GM12878 (cell line): Measurements from ENCODE around the gene GP5. TPM values are rescaled to one million over a fixed set of nuclear protein-coding genes. Genes with fewer than 3 reads are reported as not detected.

ENCODE experiments used
- ATAC-seq: fragments of 200-7000 bp; cut with Tn5 transposase; 3 replicates; pipeline ENCODE4 v1.9.1; 2020; ENCODE audit warnings: mild to moderate bottlenecking, moderate library complexity
- BruUV-seq: library from RNA; stranded (reverse); fragments of 400-500 nt; replicated peaks from 2 replicates; lab custom pipeline; 2021; lab: Mats Ljungman, UMichigan
- CTCF ChIA-PET: fragments of 300-600 bp; sonication (Branson Sonifier 250); formaldehyde crosslinking; extraction: SDS; loops from one replicate; lab custom pipeline; 2021; ENCODE audit warnings: inconsistent platforms; lab: Yijun Ruan, JAX
- POLR2A ChIA-PET: fragments of 350-600 bp; formaldehyde crosslinking; extraction: SDS; loops from one replicate; lab custom pipeline; 2021; ENCODE audit warnings: inconsistent platforms; lab: Charles Lee
- RAD21 ChIA-PET: fragments of 300-600 bp; sonication (Branson Sonifier 250); formaldehyde crosslinking; loops from one replicate; lab custom pipeline; 2023; ENCODE audit warnings: antibody characterized with exemption; ENCODE audit not compliant: unreplicated experiment; lab: Charles Lee
- SMC1A ChIA-PET: fragments of 300-600 bp; sonication (Branson Sonifier 250); formaldehyde crosslinking; loops from one replicate; lab custom pipeline; 2023; ENCODE audit not compliant: unreplicated experiment, uncharacterized antibody; lab: Charles Lee
- DNase-seq: peaks from one replicate; pipeline ENCODE4 v3.0.0-alpha.2; 2011; ENCODE audit warnings: low read depth, low spot score
- FAIRE-seq: peaks from 3 replicates; lab custom pipeline; 2011; peaks lifted over from hg19 to GRCh38; lab: Jason Lieb, UNC
- H2AFZ ChIP-seq: 2 replicates; pipeline ENCODE4 v1.6.0; 2011; ENCODE audit warnings: low read depth, low read length, control low read depth; ENCODE audit not compliant: control insufficient read depth
- H3K27ac ChIP-seq: 2 replicates; pipeline ENCODE4 v1.5.1; 2011; ENCODE audit warnings: control low read depth; ENCODE audit not compliant: control insufficient read depth, insufficient read depth
- H3K27me3 ChIP-seq, 2 experiments: replicated peaks in 1 of 2; 2 replicates each; pipeline versions ENCODE4 v1.6.0 to v1.6.1; 2011; ENCODE audit warnings: low read length in 1 of 2; ENCODE audit not compliant: control insufficient read depth in 2 of 2, insufficient read depth in 2 of 2
- H3K36me3 ChIP-seq, 2 experiments: 2 replicates each; pipeline ENCODE4 v1.5.1; 2011; ENCODE audit warnings: low read length in 1 of 2; ENCODE audit not compliant: control insufficient read depth in 2 of 2, insufficient read depth in 2 of 2
- H3K4me1 ChIP-seq: 2 replicates; pipeline ENCODE4 v1.6.1; 2011; ENCODE audit warnings: mild to moderate bottlenecking, low read length, moderate library complexity, mixed read lengths; ENCODE audit not compliant: control insufficient read depth, insufficient read depth
- H3K4me2 ChIP-seq: 2 replicates; pipeline ENCODE4 v1.6.0; 2011; ENCODE audit warnings: control low read depth; ENCODE audit not compliant: control insufficient read depth, insufficient read depth
- H3K4me3 ChIP-seq: fragments of 200-600 bp; sonication (generic); 2 replicates; pipeline ENCODE4 v1.5.1; 2016
- H3K79me2 ChIP-seq: 2 replicates; pipeline ENCODE4 v1.6.0; 2011; ENCODE audit warnings: low read length; ENCODE audit not compliant: control insufficient read depth, insufficient read depth
- H3K9ac ChIP-seq: 2 replicates; pipeline ENCODE4 v1.8.0; 2011; ENCODE audit warnings: low read length, control low read depth, mixed read lengths; ENCODE audit not compliant: control insufficient read depth, insufficient read depth
- H3K9me3 ChIP-seq: replicated peaks from 3 replicates; pipeline ENCODE4 v1.5.1; 2011; ENCODE audit warnings: mild to moderate bottlenecking, low read length; ENCODE audit not compliant: control insufficient read depth, insufficient read depth
- H4K20me1 ChIP-seq: 2 replicates; pipeline ENCODE4 v1.6.0; 2011; ENCODE audit not compliant: control insufficient read depth, insufficient read depth
- BCL11A ChIP-seq: IDR thresholded peaks from 2 replicates; pipeline ENCODE4 v1.6.1; 2011; ENCODE audit warnings: low read depth, low read length
- CBFB ChIP-seq: IDR thresholded peaks from 2 replicates; pipeline ENCODE4 v1.6.1; 2016; ENCODE audit warnings: antibody characterized with exemption, low read depth
- EP300 ChIP-seq, 2 experiments: fragments of 150-350 bp in 1 of 2; IDR thresholded peaks; 2 replicates each; pipeline ENCODE4 v1.6.1; 2011 to 2012; ENCODE audit warnings: low read depth in 2 of 2, low read length in 2 of 2, borderline replicate concordance in 1 of 2, improper control_type of control experiment in 1 of 2, inconsistent platforms in 1 of 2; ENCODE audit not compliant: control insufficient read depth in 1 of 2
- IRF3 ChIP-seq: fragments of 450-650 bp; IDR thresholded peaks from 2 replicates; pipeline ENCODE4 v1.6.1; 2014; ENCODE audit warnings: mild to moderate bottlenecking
- IRF4 ChIP-seq: IDR thresholded peaks from 2 replicates; pipeline ENCODE4 v1.6.1; 2011; ENCODE audit warnings: low read depth, low read length
- MXI1 ChIP-seq: fragments of 150-350 bp; IDR thresholded peaks from 2 replicates; pipeline ENCODE4 v1.6.1; 2011; ENCODE audit warnings: low read depth, mild to moderate bottlenecking, inconsistent platforms, low read length, improper control_type of control experiment
- NFIC ChIP-seq: IDR thresholded peaks from 2 replicates; pipeline ENCODE4 v1.6.1; 2012; ENCODE audit warnings: low read depth, mild to moderate bottlenecking, inconsistent platforms, low read length, moderate library complexity
- SKIL ChIP-seq: fragments of 450-650 bp; IDR thresholded peaks from 2 replicates; pipeline ENCODE4 v1.6.1; 2017; ENCODE audit warnings: mild to moderate bottlenecking, low read depth, inconsistent platforms; ENCODE audit not compliant: poor library complexity, severe bottlenecking
- SRF ChIP-seq, 2 experiments: IDR thresholded peaks; 2 replicates each; pipeline ENCODE4 v1.6.1; 2011; ENCODE audit warnings: low read depth in 2 of 2, low read length in 2 of 2, mild to moderate bottlenecking in 1 of 2, moderate library complexity in 1 of 2
- USF1 ChIP-seq: IDR thresholded peaks from 2 replicates; pipeline ENCODE4 v1.6.1; 2011; ENCODE audit warnings: borderline replicate concordance, low read depth, mild to moderate bottlenecking, moderate library complexity, mixed read lengths, low read length; ENCODE audit not compliant: insufficient read depth; ENCODE audit errors: extremely low read length
- ZSCAN29 ChIP-seq: fragments of 450-650 bp; IDR thresholded peaks from 2 replicates; pipeline ENCODE4 v1.6.1; 2017; ENCODE audit warnings: mild to moderate bottlenecking, moderate library complexity
- WGBS: methylation state at CpG from one replicate; pipeline ENCODE4 v1.1.6; 2016; ENCODE audit warnings: low lambda C conversion rate; ENCODE audit not compliant: insufficient replicate concordance, insufficient coverage; ENCODE audit errors: missing lambda C conversion rate; 5-methylcytosine and 5-hydroxymethylcytosine counted together
- in situ Hi-C: fragments of 300-500 bp; cut with MboI; formaldehyde crosslinking; loops from 9 replicates; pipeline ENCODE4 v1.14.3; 2018; ENCODE audit warnings: mixed read lengths
- intact Hi-C: fragments of 100-400 bp; cut with micrococcal nuclease; formaldehyde crosslinking; loops from one replicate; pipeline ENCODE4 v1.14.2; 2022; ENCODE audit not compliant: unreplicated experiment
- polyA plus RNA-seq, 11 experiments: library from polyadenylated mRNA; depleted of rRNA in 4 of 11; unstranded in 6 of 11; stranded (reverse) in 5 of 11; fragments of >200 nt; fragmentation: Nextera tagmentation in 4 of 11; fragmentation: Illumina TruSeq in 1 of 11; extraction: Ambion mirVana in 4 of 11; extraction: Trizol in 1 of 11; gene quantifications; 1 replicate in 1 of 11; 2 replicates in 10 of 11; pipeline versions ENCODE4 v1.2.1 to v1.2.3, GENCODE V29; 2011 to 2016; ENCODE audit warnings: inconsistent platforms in 2 of 11, missing spikeins in 2 of 11, low read depth in 1 of 11
- total RNA-seq, 4 experiments: library from RNA; depleted of rRNA in 3 of 4; stranded (reverse); fragments of >200 nt in 3 of 4; fragmentation: Illumina TruSeq in 1 of 4; extraction: Trizol in 1 of 4; gene quantifications; 2 replicates each; pipeline versions ENCODE4 v1.2.1 to v1.2.3, GENCODE V29; 2013 to 2021

Gene GP5
- total and polyA plus RNA-seq, 10 of the 15 experiments (the other 5 are each of a cell fraction or from before 2014, with no cell fraction given): not detected

- FAIRE-seq (no peak), DNase-seq (no peak), ATAC-seq (no peak)
- H3K4me2 ChIP-seq: no peak overlapping the region
- ChIA-PET SMC1A (no interaction called here), RAD21 (no interaction called here), CTCF (interaction anchor here (3.9 kb wide), 1 partner anchor 14 kb away, joined by 18 read pairs; no protein-coding TSS in a partner anchor), POLR2A (no interaction called here)
- no TSS peak for BruUV-seq
- in situ Hi-C loops (no loop called here), intact Hi-C loops (no loop called here)
- H3K4me1 ChIP-seq: no peaks in the 10 kb centered on the region
- no peak overlapping the region for H3K9ac ChIP-seq
- TF ChIP-seq SRF (IDR thresholded peaks at IDR 0.05; ENCODE audit: low read depth in 2 of 2, low read length in 2 of 2) (no peak), BCL11A (no peak), MXI1 (no peak), NFIC (no peak), EP300 (IDR thresholded peaks at IDR 0.05; ENCODE audit: borderline replicate concordance in 1 of 2, control insufficient read depth in 1 of 2, low read depth in 2 of 2, low read length in 2 of 2) (no peak), ZSCAN29 (no peak)
- no peaks in the 10 kb centered on the region for H3K36me3 ChIP-seq
- no peaks in the 10 kb centered on the region for H3K9me3 ChIP-seq
- H2AFZ ChIP-seq: no peak overlapping the region
- H3K27ac ChIP-seq: no peak overlapping the region
- H4K20me1 ChIP-seq: no peaks in the 10 kb centered on the region
- H3K4me3 ChIP-seq: no peak overlapping the region
- H3K79me2 ChIP-seq: no peaks in the 10 kb centered on the region
- peaks cover 0 to 3% of the 10 kb centered on the region in 2 experiments; a peak in 2 of 4 replicates for H3K27me3 ChIP-seq
- 60% methylated on average over 11 of the region's 11 CpGs for WGBS
These were observed 41.4 kb downstream of the GP5 start for GRCh38 chr3:194357681-194358080.

- H3K4me1 ChIP-seq: no peaks in the 10 kb centered on the region
- no TSS peak for BruUV-seq
- H3K79me2 ChIP-seq: no peaks in the 10 kb centered on the region
- intact Hi-C loops: no loop called here
- peaks cover 0 to 3% of the 10 kb centered on the region in 2 experiments; a peak in 2 of 4 replicates for H3K27me3 ChIP-seq
- 14% methylated on average over 7 of the region's 7 CpGs for WGBS
- POLR2A ChIA-PET: interaction anchor here (0.7 kb wide), 1 partner anchor 17 kb away, joined by 8 read pairs; no protein-coding TSS in a partner anchor
- RAD21 ChIA-PET: no interaction called here
- in situ Hi-C loops: no loop called here
- DNase-seq (no peak), FAIRE-seq (no peak), ATAC-seq (no peak)
- no peak overlapping the region for H3K27ac ChIP-seq
- no peak overlapping the region for H3K4me3 ChIP-seq
- H2AFZ ChIP-seq: no peak overlapping the region
- no peaks in the 10 kb centered on the region for H4K20me1 ChIP-seq
- no peak overlapping the region for H3K9ac ChIP-seq
- CTCF ChIA-PET: interaction anchor here (3.9 kb wide), 1 partner anchor 11 kb away, joined by 18 read pairs; no protein-coding TSS in a partner anchor
- H3K36me3 ChIP-seq: no peaks in the 10 kb centered on the region
- H3K9me3 ChIP-seq: no peaks in the 10 kb centered on the region
- H3K4me2 ChIP-seq: no peak overlapping the region
- SMC1A ChIA-PET: interaction anchor here (1.0 to 1.1 kb wide), 2 partner anchors 11 to 46 kb away, joined by 3 to 6 read pairs; no protein-coding TSS in a partner anchor
- TF ChIP-seq SKIL: no peak
- no peak for TF ChIP-seq IRF4
- TF ChIP-seq CBFB: no peak
- TF ChIP-seq USF1: no peak
- no peak for TF ChIP-seq IRF3
These were observed 43.7 kb downstream of the GP5 start for GRCh38 chr3:194355379-194355778.
